ENCODE data around the gene ACSM6.

ACSM6 gene

DNA sequence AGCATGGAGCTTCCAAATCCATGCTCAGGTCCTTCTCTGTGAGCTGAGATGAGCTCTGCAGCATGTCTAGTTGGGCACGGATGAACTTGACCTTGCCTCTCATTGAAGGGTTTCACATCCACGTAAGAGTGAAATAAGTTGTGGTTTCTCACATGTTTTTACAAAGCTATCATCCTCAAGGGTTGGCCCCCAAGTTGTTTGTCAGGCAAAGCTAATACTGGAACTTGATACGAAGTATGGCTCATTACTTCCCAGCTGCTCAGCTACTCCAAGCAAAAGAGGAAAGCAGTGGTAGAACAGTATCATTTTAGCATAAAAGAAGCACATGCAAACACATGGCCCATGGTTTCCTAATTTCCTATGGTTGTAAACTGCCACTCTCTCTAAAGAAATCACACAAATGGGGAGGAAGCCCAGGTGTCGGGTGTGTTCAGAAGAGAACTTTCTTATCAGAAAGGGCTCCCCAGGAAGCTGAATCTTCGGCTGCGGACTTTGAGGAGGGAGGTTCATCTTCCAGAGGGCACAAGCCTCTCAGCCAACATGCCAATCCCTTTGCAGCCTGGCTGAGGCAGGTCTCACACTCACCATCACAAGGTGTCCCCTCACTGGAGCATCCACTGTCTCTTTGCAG is 51.5 kb downstream of the ACSM6 start:
- DNase-seq (ENCODE audit: low read depth), result no peak

DNA sequence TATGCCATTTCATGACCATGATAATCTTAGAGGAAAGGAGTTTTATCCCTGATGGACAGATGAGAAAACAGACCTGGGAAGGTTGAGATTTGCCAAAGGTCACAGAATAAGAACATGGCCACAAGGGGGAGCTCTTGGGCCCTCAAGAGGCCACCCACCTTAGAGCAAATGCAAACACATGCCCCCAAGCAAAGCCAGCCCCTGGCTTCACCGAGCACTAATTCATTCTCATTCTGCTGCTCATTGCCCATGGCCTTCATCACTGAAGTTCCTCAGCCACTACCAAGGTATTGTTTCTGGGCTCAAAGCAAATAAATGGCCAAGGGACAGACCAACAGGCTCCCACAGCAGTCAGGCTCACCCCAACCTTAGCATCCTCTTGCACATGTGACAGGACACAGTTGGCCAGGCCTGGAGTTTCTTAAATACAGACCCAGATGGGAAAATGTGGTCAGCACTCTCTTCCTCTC is 52.6 kb downstream of the ACSM6 start:
- DNase-seq (ENCODE audit: low read depth), result peak; percentile 67

DNA sequence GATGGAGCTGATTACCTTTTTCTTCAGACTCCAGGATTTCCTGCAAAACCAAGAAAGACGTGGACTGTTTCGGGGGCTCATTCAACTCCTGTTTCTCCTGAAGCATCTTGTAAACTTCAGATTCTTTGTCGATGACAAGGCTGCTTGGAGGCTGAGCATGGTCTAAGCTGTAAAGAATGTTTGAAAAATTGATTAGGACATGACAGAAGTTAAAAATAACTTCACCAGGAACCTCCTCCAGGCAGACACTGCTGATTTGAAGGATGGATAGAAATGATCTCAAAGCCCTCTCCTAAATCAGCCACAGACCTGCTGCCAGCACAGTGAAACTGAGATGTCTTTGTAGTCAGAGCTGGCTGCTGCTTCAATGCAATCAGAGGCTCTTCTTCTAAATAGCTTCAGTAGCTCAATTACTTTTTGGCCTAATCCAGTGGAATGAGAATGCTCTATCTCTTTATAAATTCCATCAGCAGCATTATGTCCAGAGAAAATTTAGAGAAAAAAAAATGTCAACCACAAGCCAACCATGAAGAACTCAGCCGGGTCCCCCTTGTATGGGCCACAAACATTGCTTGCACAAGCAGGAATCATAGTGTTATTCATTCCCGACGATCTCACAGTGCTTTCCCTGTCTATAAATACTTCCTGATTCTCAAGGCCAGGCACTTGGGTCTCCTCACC is 53.3 kb downstream of the ACSM6 start:
- DNase-seq (ENCODE audit: low read depth), result peak; percentile 78

DNA sequence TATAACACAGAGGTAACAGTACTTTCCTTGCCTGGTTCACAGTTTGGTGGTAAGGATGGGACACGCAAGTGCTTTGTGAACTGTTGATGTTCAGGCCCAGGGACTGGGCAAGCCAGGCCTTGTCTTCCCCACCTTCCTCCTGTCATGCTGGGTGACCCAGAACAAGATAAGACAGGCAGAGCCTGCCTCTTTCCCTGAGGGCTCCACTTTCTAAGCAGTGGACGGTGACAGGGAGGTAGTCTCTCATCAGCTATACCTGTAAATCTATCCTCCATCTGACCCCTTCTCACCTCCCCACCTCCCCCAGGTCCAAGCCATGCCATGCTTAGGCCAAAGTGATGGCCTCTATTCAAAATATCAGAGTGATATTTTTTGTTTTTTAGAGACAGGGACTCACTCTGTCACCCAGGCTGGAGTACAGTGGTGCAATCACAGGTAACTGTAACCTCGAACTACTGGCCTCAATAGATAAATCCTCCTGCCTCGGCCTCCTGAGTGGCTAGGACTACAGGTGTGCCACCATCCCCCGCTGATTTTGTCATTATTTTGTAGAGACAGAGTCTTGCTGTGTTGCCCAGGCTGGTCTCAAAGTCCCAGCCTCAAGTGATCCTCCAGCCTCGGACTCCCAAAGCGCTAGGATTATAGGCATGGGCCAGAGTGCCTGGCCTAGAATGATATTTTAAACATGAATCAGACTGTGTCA is 54.0 kb downstream of the ACSM6 start:
- no peak for DNase-seq (ENCODE audit: low read depth)

DNA sequence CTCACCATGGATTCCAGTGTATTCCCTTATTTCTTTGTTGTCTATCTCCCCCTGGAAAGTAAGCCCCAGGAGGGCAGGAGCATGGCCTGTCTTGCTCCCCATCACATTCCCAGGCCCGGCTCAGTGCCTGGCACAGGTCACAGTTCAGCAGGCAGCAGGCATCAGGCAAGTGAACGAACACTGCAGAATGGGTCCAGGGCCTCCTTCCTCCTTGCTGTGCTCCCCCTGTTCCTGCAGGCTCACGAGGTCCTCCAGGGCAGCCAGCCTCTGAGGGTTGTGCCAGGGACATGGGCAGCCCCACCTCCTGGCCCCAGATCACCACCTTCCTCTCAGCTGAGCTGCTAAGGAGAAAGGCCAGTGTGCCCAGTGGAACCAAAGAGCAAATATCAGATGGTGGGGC is 55.0 kb downstream of the ACSM6 start:
- no peak for DNase-seq (ENCODE audit: low read depth)

DNA sequence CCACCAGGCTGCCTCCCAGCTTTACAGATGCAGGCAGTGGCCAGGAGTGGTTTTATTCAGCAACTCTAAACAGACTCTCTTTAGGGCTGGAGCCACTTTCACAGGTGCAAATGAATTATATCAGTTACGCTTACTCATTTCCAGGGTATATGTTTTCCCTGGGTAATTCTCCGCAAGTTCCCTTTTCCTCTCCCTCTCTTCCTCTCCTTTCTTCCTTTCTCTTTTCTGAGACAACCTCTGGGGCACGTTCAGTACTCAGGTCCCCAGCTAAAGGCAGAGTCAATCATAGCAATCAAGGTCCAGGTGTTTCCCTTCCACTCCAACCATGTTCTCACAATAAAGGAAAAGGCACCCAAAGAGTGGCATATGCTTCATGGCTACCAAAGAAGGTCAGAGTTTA is 55.4 kb downstream of the ACSM6 start:
- no peak for DNase-seq (ENCODE audit: low read depth)

DNA sequence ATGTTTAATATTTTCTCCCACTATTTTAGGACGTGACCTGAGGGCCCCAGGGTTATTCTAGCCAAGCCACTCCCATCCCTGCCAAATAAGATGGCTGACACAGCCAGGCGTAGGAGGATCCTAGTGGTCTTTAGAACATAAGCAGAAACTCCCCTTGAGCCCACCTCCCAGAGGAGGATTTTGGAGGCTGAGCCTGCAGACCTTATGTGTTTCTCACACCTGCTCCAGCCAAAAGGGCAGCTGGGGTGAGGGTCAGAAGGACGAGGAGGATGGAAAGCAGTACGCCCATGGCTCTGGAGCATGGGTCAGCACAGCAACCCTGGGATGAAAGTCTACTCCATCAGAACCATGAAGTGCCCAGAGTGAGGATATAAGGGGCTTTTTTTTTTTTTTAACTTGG is 56.8 kb downstream of the ACSM6 start:
- DNase-seq (ENCODE audit: low read depth), result no peak

DNA sequence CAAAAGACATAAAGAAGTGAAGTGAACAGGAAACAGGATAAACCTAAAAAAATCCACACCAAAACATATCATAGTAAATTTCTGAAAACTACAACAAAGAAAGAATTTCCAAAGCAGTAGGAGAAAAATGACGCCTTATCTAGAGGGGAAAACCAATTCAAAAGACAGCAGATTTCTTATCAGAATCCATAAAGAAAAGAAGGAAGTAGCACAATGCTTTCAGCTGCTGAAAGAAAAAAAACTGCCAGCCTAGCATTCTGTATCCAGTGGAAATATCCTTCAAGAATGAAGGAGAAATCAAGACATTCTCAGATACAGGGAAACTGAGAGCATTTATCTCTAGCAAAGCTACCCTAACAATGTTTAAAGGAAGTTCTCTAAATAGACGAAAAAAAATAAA is 59.0 kb downstream of the ACSM6 start:
- DNase-seq (ENCODE audit: low read depth), result no peak

DNA sequence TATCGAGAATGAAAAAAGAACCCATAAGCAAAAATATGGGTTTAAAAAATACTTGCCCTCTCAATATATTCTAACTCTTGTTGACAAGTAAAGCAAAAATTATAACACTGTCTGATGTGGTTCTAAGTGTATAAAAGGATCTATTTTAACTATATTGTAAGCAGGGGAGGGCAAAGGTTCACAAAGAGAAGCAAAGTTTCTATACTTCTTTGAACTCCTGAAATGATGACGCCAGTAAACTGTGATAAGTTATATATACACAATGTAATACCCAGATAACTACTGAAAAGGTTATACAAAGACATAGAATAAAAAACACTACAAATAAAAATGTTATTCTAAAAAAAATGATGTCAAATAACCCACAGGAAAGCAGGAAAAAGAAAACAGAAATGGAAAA is 59.6 kb downstream of the ACSM6 start:
- DNase-seq (ENCODE audit: low read depth), result no peak

DNA sequence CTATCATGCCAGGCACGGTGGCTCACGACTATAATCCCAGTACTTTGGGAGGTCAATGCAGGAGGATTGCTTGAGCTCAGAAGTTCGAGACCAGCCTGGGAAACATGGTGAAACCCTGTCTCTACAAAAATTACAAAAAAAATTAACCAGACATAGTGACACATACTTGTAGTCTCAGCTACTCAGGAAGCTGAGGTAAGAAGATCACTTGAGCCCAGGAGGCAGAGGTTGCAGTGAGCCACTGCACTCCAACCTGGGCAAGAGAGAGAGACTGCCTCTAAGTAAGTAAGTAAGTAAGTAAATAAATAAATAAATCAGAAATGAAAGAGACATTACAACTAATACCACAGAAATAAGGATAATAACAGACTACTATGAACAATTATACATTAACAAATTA is 60.6 kb downstream of the ACSM6 start:
- DNase-seq (ENCODE audit: low read depth), result no peak

DNA sequence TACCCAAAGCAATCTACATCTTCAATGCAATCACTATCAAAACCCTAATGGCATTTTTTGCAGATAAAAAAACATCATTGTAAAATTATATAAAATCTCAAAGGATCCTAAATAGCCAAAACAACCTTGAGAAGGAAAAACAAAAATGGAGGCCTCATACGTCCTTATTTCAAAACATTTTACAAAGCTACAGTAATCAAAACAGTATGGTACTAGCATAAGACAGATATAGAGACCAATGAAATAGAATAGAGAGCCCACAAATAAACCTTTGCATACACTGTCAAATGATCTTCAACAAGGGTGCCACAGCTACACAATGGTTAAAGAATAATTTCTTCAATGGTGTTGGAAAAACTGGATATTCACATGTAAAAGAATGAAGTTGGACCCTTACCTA is 62.2 kb downstream of the ACSM6 start:
- no peak for DNase-seq (ENCODE audit: low read depth)

DNA sequence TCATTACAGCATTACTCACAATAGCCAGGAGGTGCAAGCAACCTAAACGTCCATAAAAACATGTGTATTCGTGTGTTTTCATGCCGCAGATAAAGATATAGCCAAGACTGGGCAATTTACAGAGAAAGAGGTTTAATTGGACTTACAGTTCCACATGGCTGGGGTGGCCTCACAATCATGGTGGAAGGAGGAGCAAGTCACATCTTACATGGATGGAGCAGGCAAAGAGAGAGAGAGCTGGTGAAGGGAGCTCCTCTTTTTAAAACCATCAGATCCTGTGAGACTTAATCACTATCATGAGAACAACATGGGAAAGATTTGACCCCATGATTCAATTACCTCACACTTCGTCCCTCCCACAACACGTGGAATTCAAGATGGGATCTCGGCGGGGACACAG is 63.8 kb downstream of the ACSM6 start:
- no peak for DNase-seq (ENCODE audit: low read depth)

DNA sequence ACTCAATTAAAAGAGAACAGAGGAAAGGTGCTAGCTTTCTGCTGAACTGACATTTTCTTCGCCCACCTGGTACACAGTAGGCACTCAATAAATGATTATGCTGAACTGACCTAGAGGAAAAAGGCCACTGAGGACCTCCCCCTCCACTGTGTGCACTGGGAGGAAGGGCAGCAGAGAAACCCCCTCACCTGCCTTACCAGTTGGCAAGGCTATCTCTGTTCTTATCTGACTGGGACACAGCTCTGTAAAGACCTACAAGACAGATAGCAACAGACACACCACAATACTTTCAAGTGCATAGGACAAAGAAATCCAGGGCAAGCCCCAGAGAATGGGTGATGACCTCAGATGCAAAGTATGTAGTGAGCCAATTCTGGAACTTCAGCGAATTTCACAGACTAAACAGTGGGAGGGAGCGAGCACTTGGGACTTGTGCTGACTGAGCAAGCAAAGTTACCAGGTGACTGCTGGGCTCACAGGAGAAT is 66.4 kb downstream of the ACSM6 start:
- DNase-seq (ENCODE audit: low read depth), result peak; percentile 66

DNA sequence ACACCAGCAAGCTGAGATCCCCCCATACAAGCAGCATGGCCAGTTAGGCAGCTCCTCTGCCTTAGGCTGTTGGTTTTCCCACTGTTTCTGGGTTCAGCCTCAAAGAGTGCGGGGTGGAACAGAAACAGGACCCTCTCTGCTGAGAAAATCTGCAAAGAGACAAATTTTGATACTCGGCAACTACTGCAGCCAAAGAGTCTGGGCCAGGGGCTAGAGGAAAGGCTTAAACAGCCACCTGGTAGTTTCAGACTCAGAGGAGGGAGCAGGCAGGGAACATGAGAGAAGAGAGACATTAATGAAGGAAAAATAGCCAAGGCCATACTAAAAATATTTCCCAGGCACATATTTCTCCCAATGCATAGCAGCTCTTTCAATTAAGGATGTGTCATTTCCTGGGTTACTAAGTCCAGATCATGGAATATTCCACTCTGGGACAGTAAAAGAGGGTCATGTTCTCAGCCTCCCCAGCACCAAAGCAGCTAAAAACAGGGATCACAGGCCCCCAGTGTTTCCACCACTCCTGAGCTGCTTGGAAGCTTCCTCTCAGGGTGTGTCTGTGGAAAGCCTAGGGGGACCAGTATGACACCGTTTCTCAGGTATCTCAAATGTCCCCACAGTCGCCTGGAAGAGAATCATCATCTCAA is 67.0 kb downstream of the ACSM6 start:
- no peak for DNase-seq (ENCODE audit: low read depth)

DNA sequence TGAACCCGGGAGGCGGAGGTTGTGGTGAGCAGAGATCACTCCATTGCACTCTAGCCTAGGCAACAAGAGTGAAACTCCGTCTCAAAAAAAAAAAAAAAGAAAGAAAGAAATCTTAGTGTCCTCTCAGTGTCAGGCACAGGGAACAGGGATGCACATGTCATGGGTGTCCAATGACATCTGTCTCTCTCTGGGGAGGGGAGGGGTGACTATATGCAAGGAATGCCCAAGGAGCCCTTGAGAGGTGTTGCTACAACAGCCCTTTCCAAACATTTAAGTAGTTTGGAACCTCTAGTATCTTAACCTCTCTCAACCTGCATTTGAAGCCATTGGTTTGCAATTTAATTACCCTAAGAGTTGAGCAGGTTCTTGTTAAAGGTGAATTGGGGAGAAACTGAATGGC is 67.9 kb downstream of the ACSM6 start:
- DNase-seq (ENCODE audit: low read depth), result no peak

DNA sequence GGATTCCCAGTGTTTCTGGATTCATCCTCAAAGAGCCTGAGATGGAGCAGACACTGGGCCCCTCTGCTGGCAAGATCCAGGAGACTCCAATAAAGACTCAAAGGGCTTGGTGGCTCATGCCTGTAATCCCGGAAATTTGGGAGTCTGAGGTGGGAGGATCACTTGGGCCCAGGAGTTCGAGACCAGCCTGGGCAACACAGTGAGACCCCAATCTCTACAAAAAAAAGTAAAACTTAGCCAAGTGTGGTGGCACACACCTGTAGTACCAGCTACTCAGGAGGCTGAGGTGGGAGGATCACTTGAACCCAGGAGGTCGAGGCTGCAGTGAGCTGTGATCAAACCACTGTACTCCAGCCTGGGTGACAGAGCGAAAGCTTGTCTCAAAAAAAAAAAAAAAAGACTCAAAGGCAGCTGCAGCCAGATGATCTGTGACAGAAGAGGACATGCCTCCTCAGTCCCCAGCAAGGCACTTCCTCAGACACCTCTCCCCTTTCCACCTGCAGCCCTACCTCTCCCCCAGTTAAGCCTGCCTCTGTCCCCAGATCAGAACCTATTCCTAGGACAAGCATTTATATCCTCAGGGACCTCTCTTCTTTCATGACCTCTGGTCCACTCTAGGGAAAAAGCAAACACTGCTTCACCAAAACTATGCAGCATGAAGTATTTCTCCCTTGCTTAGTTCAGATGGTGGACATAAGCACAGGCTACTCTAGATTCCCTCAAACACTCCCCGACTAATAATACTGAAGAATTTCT is 68.9 kb downstream of the ACSM6 start:
- DNase-seq (ENCODE audit: low read depth), result no peak

DNA sequence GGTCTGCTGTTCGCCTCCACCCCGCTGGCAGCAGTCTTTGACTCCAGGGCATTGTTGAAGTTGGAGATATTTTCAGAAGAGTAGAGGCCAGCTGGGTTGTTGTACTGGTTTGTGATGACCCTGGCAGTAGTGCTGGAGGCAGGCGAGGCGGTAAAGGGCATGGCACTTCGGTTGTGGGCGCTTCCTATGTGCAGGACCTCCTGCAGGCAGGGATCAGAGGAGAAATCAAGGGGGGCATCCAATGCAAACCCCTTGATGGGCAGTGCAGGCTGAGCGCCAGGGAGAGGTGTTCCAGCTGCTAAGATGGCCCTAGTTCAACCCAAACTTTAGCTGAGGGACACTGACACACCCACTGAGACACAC is 69.8 kb downstream of the ACSM6 start:
- DNase-seq (ENCODE audit: low read depth), result no peak

DNA sequence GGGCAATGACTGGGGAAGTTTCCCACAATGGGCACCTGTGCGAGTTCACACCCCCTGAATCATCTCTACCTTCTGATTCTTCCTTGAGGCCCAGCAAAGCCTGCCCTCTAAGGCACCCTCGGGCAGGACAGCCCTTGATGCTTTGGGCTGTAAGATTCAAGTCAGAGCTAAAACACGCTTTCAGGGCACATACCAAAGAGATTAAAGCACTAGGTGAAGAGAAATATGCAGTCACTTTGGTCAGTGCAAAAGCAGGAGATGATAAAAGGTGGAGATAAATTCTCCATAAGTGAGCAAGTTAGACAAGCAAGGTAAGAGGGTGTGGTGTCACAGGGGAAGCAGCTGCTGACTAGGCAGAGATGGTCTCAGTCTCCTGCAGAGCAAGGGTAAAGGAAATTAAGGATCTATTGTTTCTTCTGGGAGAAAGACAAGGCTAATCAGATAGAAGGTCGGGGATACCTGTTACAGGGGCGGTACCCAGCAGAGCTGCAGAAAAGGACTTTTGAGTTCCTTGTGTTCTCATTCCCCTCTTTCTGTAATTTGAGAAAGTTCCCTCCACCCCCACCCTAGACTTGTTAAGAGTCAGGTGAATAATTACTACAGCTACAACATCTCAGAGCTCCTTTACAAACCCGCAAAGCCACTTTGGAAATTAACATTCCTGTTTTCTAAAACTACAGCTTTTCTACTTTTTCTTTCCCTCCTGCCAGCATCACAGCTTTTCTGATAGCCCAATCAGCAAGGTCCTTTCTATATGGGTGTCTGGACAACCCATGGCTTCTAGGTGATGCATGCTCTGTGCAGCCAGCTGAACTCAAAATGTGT is 70.4 kb downstream of the ACSM6 start:
- no peak for DNase-seq (ENCODE audit: low read depth)

DNA sequence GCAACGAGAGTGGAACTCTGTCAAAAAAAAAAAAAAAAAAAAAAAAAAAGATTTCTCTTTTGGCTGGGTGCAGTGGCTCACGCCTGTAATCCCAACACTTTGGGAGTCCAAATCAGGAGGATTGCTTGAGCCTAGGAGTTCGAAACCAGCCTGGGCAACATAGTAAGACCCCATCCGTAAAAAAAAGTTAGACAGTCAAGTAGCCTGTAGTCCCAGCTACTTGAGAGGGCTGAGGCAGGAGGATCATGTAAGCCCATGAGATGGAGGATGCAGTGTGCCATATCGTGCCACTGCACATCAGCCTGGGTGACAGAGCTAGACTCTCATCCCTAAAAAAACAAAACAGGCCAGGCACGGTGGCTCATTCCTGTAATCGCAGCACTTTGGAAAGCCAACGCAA is 71.5 kb downstream of the ACSM6 start:
- no peak for DNase-seq (ENCODE audit: low read depth)

DNA sequence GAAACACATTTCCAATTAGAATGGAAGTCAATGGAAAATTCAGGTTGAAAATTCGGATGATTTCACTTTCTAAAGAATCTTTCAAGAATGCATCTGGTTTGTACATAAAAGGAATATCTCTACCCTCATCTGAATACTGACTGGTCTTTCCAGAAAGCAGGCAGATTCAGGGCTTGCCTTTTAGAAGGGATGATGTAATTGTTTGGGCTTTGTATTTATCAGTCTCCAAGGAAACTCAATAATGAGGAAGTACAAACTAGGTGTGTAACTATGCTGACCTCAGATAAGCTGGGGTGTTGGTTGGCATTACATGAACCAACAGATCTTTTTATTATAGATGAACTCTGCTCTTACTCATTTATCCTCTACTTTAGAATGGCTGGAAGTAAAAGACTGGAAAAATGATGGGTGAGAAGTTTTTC is 72.6 kb downstream of the ACSM6 start:
- DNase-seq (ENCODE audit: low read depth), result peak; percentile 45

DNA sequence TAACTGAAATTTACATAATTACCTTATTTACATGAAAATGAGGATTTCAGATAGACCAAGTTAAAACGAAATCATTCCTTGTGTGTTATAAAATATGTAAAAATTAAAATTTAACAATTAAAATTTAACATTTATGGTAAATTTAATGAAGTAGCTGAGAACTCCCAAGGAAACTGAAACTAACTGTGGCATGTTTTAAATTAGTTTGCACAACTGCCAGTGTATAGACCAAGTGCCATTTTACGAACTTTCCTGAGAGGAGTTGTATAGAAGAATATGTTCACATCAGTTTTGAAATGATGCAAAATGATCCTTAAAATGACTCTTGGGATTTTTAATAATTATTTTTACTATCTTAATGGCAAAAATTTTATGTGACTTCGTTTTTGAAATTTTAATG is 73.2 kb downstream of the ACSM6 start:
- DNase-seq (ENCODE audit: low read depth), result no peak

Measured in fibroblast of gingiva (primary cell).